WTC11 (cell line): Measurements from ENCODE around the gene LAMC1. TPM values are rescaled to one million over a fixed set of nuclear protein-coding genes. Genes with fewer than 3 reads are reported as not detected.

Experiments used
- ATAC-seq: fragments of 200-7000 bp; cut with Tn5 transposase; 2 replicates; pipeline ENCODE4 v1.10.0; 2021; ENCODE audit warnings: mild to moderate bottlenecking, moderate library complexity
- CTCF ChIA-PET: fragments of 300-600 bp; sonication (Branson Sonifier 250); formaldehyde crosslinking; loops from one replicate; lab custom pipeline; 2021; ENCODE audit warnings: antibody characterized with exemption; lab: Charles Lee
- POLR2A ChIA-PET: fragments of 350-600 bp; sonication (Branson Sonifier 250); formaldehyde crosslinking; loops from one replicate; lab custom pipeline; 2021; ENCODE audit warnings: antibody characterized with exemption; lab: Charles Lee
- DNase-seq: peaks from one replicate; pipeline ENCODE4 v3.0.0; 2021; ENCODE audit warnings: low spot score
- H3K27ac Mint-ChIP-seq: 2 replicates; pipeline ENCODE4 v1.8.0; 2021; ENCODE audit warnings: mixed read lengths
- H3K27me3 Mint-ChIP-seq: 2 replicates; pipeline ENCODE4 v1.8.0; 2021; ENCODE audit warnings: low read depth, mild to moderate bottlenecking, moderate library complexity, mixed read lengths
- H3K36me3 Mint-ChIP-seq: 2 replicates; pipeline ENCODE4 v1.8.0; 2021; ENCODE audit warnings: mixed read lengths
- H3K4me1 Mint-ChIP-seq: 2 replicates; pipeline ENCODE4 v1.8.0; 2022; ENCODE audit warnings: mixed read lengths
- H3K4me3 Mint-ChIP-seq: 2 replicates; pipeline ENCODE4 v1.8.0; 2021; ENCODE audit warnings: mild to moderate bottlenecking, moderate library complexity, mixed read lengths
- H3K9me3 Mint-ChIP-seq: 2 replicates; pipeline ENCODE4 v1.8.0; 2021; ENCODE audit warnings: mixed read lengths
- E2F4 ChIP-seq: sonication (generic); formaldehyde crosslinking; IDR thresholded peaks from 2 replicates; pipeline ENCODE4 v1.8.1; 2022; ENCODE audit warnings: low read depth, mild to moderate bottlenecking, moderate library complexity, missing genetic modification reagents, borderline replicate concordance
- ELF4 ChIP-seq: sonication (generic); formaldehyde crosslinking; IDR thresholded peaks from 2 replicates; pipeline ENCODE4 v1.8.1; 2022; ENCODE audit warnings: low read depth, mild to moderate bottlenecking, moderate library complexity, missing genetic modification reagents
- ESRRA ChIP-seq: sonication (generic); formaldehyde crosslinking; IDR thresholded peaks from 2 replicates; pipeline ENCODE4 v1.8.1; 2022; ENCODE audit warnings: mild to moderate bottlenecking, missing genetic modification reagents, borderline replicate concordance
- JAZF1 ChIP-seq: fragments of 250-450 bp; sonication (Bioruptor Pico); IDR thresholded peaks from 2 replicates; pipeline ENCODE4 v1.9.0; 2021; ENCODE audit warnings: moderate library complexity, mild to moderate bottlenecking, inconsistent platforms
- MXD4 ChIP-seq: fragments of 250-450 bp; sonication (Bioruptor Pico); IDR thresholded peaks from 2 replicates; pipeline ENCODE4 v1.8.0; 2021; ENCODE audit warnings: mild to moderate bottlenecking, moderate library complexity, borderline replicate concordance
- NR1H2 ChIP-seq: sonication (generic); formaldehyde crosslinking; IDR thresholded peaks from 2 replicates; pipeline ENCODE4 v1.9.0; 2021; ENCODE audit warnings: mild to moderate bottlenecking, moderate library complexity, missing genetic modification reagents
- SMAD4 ChIP-seq: sonication (generic); formaldehyde crosslinking; IDR thresholded peaks from 2 replicates; pipeline ENCODE4 v1.8.0; 2022; ENCODE audit warnings: mild to moderate bottlenecking, missing genetic modification reagents
- SP1 ChIP-seq: sonication (generic); formaldehyde crosslinking; conservative IDR thresholded peaks from 2 replicates; pipeline ENCODE4 v1.8.1; 2022; ENCODE audit warnings: missing genetic modification reagents
- ZNF232 ChIP-seq: sonication (generic); formaldehyde crosslinking; IDR thresholded peaks from 2 replicates; pipeline ENCODE4 v1.8.0; 2022; ENCODE audit warnings: mild to moderate bottlenecking, missing genetic modification reagents
- ZNF532 ChIP-seq: fragments of 250-450 bp; sonication (Bioruptor Pico); IDR thresholded peaks from 2 replicates; pipeline ENCODE4 v1.9.0; 2021; ENCODE audit warnings: mild to moderate bottlenecking, borderline replicate concordance
- ZNF671 ChIP-seq: fragments of 250-450 bp; sonication (Bioruptor Pico); IDR thresholded peaks from 2 replicates; pipeline ENCODE4 v1.8.0; 2021; ENCODE audit warnings: mild to moderate bottlenecking
- total RNA-seq: library from RNA; stranded (reverse); gene quantifications from 3 replicates; pipeline ENCODE4 v1.2.3, GENCODE V29; 2021
- TF ChIP-seq, protein P1 (sequence below): sonication (generic); formaldehyde crosslinking; IDR thresholded peaks from 2 replicates; pipeline ENCODE4 v1.8.0; 2022; ENCODE audit warnings: mild to moderate bottlenecking, missing genetic modification reagents
- TF ChIP-seq, protein P2 (sequence below): fragments of 250-450 bp; sonication (Bioruptor Pico); conservative IDR thresholded peaks from 2 replicates; pipeline ENCODE4 v1.9.0; 2021; ENCODE audit warnings: mild to moderate bottlenecking
- TF ChIP-seq, protein P3 (sequence below): sonication (generic); formaldehyde crosslinking; conservative IDR thresholded peaks from 2 replicates; pipeline ENCODE4 v1.8.1; 2023; ENCODE audit warnings: mild to moderate bottlenecking, low read depth, missing genetic modification reagents, moderate library complexity

LAMC1 gene
- total RNA-seq, 1 experiment from 2014 or later, result 162 TPM

GRCh38 chr1:183094351-183094750 lies 71.1 kb downstream of the LAMC1 start (continued):
- no peak for TF ChIP-seq ZNF532
- TF ChIP-seq MXD4 (CRISPR knock-in tag), result no peak
- TF ChIP-seq, protein P1, sequence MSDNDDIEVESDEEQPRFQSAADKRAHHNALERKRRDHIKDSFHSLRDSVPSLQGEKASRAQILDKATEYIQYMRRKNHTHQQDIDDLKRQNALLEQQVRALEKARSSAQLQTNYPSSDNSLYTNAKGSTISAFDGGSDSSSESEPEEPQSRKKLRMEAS (CRISPR knock-in tag), result no peak
- no peak for TF ChIP-seq ZNF232 (CRISPR knock-in tag)
- TF ChIP-seq, protein P2, sequence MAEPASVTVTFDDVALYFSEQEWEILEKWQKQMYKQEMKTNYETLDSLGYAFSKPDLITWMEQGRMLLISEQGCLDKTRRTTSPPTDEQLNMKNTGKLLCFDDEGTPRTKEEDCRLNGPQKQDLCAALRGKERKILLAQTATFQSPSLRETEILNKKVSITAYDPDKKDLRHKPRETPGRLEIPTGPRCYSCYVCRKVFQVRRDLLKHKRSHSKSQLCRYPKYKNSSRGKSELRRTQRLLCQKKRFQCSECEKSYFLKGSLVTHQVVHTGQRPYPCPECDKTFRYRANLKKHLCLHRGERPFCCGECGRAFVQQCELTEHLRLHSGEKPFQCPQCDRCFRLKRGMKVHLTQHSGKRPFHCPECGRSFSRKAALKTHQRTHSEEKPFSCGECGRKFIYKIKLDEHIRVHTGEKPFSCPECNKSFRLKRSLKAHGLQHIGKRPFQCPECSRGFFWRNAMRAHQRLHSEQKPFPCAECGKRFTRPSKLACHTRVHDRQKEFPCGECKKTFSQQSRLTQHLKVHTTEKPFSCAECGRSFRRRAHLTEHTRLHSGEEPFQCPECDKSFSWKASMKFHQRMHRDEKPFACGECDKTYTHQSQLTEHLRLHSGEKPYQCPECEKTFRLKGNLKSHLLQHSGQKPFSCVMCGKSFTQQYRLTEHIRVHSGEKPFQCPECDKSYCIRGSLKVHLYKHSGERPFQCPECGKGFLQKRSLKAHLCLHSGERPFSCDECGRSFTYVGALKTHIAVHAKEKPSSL (CRISPR knock-in tag), result no peak
- TF ChIP-seq SMAD4 (CRISPR knock-in tag), result no peak
- no peak for TF ChIP-seq ZNF671 (CRISPR knock-in tag)
- TF ChIP-seq ELF4 (CRISPR knock-in tag), result no peak
- no peak for TF ChIP-seq SP1
- TF ChIP-seq JAZF1 (CRISPR knock-in tag), result no peak
- TF ChIP-seq, all 79 proteins: peak for 0

DNA sequence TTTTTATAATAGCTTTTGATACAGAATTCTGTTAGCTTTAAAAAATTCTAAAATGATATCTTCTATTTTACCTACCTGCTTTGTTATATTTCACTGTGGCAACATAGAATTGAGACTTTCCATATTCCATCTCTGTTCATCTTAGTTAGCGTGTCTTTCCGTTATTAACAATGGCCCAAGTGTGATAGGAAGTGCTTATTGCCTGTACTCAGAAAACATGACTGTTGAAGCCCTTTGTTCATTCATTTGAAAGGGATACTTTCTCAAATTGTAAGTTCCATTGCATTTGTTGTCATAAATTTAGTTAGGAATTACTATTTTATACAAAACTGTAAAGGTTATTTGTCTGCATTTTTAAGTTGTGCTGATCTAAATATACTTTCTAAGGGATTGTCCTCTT lies 73.1 kb downstream of the LAMC1 start:
- CTCF ChIA-PET, result no interaction called here
- no peak for TF ChIP-seq ESRRA (CRISPR knock-in tag)
- TF ChIP-seq NR1H2, result no peak
- TF ChIP-seq, protein P3, sequence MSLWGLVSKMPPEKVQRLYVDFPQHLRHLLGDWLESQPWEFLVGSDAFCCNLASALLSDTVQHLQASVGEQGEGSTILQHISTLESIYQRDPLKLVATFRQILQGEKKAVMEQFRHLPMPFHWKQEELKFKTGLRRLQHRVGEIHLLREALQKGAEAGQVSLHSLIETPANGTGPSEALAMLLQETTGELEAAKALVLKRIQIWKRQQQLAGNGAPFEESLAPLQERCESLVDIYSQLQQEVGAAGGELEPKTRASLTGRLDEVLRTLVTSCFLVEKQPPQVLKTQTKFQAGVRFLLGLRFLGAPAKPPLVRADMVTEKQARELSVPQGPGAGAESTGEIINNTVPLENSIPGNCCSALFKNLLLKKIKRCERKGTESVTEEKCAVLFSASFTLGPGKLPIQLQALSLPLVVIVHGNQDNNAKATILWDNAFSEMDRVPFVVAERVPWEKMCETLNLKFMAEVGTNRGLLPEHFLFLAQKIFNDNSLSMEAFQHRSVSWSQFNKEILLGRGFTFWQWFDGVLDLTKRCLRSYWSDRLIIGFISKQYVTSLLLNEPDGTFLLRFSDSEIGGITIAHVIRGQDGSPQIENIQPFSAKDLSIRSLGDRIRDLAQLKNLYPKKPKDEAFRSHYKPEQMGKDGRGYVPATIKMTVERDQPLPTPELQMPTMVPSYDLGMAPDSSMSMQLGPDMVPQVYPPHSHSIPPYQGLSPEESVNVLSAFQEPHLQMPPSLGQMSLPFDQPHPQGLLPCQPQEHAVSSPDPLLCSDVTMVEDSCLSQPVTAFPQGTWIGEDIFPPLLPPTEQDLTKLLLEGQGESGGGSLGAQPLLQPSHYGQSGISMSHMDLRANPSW (CRISPR knock-in tag), result no peak
- no peak for TF ChIP-seq E2F4 (CRISPR knock-in tag)
- Mint-ChIP-seq H3K9me3 (no peaks in the 10 kb centered on the region), H3K4me3 (no peak overlapping the region), H3K4me1 (peaks cover 33% of the 10 kb centered on the region), H3K36me3 (no peaks in the 10 kb centered on the region), H3K27me3 (no peaks in the 10 kb centered on the region), H3K27ac (no peak overlapping the region; the same call in 1 of the 2 replicates)
- ATAC-seq, result no peak
- POLR2A ChIA-PET, result no interaction called here
- no peak for DNase-seq
